ENCODE measurements around the gene CTU2.

DNA sequence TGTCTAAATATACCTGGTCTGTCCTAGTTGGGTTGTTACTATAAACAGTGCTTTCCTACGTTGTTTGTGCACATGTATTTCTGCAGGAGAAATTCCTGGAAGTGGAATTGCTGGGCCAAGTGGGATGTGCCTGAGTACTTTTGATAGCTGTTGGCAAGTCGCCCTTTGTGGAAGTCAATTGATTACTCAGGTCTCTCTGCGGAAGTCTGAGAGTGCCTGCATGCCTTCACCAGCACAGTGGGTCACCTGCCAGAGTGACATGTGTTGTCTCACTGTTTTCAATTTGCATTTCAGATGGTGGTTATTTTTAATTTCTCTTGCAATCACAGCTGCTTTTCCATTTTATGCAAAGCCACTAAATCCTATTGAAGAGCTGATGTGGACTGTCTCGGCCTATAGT lies 41.2 kb upstream of the CTU2 start:
- TF ChIP-seq, protein P1, sequence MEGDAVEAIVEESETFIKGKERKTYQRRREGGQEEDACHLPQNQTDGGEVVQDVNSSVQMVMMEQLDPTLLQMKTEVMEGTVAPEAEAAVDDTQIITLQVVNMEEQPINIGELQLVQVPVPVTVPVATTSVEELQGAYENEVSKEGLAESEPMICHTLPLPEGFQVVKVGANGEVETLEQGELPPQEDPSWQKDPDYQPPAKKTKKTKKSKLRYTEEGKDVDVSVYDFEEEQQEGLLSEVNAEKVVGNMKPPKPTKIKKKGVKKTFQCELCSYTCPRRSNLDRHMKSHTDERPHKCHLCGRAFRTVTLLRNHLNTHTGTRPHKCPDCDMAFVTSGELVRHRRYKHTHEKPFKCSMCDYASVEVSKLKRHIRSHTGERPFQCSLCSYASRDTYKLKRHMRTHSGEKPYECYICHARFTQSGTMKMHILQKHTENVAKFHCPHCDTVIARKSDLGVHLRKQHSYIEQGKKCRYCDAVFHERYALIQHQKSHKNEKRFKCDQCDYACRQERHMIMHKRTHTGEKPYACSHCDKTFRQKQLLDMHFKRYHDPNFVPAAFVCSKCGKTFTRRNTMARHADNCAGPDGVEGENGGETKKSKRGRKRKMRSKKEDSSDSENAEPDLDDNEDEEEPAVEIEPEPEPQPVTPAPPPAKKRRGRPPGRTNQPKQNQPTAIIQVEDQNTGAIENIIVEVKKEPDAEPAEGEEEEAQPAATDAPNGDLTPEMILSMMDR (IDR thresholded peaks at IDR 0.05; ENCODE audit: low read depth, low read length, poor library complexity, severe bottlenecking), result no peak
- TF ChIP-seq EZH2phosphoT487 (IDR thresholded peaks at IDR 0.05; ENCODE audit: borderline replicate concordance, low read length), result no peak
